Ovary (tissue), 3 donors: ENCODE measurements around the gene CYREN.

Source experiments
- CTCF ChIP-seq, 3 donors: fragments of 450-650 bp in 2 of 3; fragments of 200-600 bp in 1 of 3; IDR thresholded peaks; one replicate each; pipeline versions ENCODE4 v1.5.1 to v1.8.0; 2016 to 2022; ENCODE audit warnings: antibody characterized with exemption in 3 of 3, mild to moderate bottlenecking in 1 of 3
- POLR2A ChIP-seq: fragments of 450-650 bp; IDR thresholded peaks from one replicate; pipeline ENCODE4 v1.6.1; 2017; ENCODE audit warnings: antibody characterized with exemption, mild to moderate bottlenecking, moderate library complexity
- donor health status: DM: no; HTN: no; CAD: no.

DNA sequence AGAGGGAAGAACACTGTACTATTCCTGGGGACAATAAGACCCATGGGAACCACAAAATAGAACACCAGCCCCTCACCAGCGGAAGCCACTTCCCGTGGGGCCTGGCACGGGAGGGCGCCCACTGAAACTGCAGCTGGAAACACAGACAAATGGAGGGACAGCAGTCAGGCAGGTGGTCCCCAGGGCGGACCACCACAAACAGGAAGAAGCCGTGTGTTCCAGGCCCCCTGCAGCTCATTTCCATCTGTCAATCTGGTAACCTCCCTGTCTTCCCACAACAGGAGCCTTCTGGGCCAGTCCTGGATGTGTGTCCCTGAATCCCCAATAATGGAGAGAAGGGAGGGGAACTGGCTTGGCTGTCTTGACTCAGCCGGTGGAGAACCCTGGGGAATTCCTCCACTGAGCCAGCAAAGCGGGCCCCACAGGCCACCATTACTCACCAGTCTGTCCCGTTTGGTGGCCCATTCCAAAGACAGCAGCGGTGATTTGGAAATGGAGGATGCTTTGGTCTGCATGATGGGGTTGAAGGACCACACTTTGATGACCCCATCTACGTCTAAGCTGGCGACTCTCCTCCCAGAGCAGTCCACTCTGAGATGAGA is 24.1 kb upstream of the CYREN start:
- no peak for TF ChIP-seq CTCF (IDR thresholded peaks at IDR 0.05)
- TF ChIP-seq POLR2A = no peak
